GM18498 (cell line): ENCODE data around the gene DNAJC17.

ENCODE experiments used
- ATAC-seq: cut with Tn5 transposase; IDR thresholded peaks from one replicate; pipeline ENCODE4 v1.9.1; 2021; ENCODE audit warnings: mild to moderate bottlenecking, moderate library complexity; ENCODE audit not compliant: unreplicated experiment

DNAJC17 gene

DNA sequence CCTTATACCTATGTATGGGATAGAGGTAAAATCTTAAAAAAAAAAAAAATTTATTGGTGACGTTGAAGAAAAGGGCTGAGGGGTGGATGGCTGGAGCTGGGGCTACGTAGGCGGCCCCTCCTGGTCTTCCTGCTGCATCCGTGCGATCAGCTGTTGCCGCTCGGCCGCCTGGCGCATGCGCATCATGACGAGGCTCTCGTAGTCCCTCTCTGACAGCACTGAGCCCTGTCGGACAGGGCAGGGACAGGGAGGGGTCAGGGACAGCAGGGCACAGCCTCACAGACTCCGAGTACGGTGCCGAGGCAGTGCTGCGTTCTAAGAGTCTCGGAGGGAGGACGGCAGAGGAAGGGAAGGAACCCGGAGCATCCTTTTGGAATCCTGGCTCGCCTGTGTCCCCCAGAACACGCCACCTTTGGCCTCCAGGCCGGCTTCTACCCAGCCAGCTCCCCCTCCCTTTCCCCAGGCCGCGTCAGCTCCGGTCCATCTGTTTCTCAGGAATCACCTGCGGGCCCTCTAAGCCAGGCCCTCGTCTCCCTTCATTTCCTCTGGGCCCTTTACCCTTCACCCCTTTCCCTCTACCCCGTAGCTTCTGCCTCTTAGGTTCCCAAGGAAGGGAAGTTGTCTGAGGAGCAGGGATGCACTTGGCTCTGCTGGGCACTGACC is 39.3 kb downstream of the DNAJC17 start:
- ATAC-seq: no peak

DNA sequence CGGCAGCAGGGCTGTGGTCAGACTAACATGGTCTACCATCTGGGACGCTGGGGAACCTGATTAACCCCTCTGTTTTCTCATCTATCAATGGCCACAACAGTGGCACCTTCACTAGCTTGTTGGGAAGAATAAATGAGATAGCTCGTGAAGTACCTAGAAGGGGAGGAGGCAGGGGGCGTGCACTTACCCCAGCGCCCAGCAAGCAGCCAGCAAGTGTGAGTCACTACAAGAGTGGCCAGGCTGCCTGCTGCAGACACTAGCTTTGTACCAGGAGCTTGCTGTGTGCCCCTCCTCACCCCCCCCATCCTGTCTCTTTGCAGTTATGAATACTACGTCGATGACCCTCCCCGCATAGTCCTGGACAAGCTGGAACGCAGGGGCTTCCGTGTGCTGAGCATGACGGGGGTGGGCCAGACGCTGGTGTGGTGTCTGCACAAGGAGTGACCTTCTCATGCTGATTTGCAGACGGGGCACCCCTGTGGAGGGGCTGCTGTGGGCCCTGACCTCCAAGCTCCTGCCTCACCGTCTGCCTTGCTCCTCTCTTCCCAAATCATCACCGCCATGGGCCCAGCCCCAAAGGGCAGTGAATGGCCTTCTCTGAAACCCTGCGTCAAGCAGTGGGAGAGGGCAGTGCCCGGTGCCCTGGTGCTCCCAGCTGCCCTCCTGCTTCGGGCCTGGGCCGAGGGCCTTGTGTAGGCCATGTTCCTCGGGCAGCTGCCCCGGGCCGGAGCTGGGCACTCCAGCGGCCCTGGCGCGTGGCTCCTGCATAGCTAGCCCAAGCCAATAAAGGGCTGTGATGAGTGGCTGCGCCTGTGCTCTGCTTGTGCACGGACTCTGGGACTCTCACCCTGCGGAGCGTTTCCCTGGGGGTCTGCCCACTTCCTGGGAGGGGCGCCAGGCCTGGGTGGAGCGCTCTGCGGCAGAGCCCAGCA is 40.1 kb downstream of the DNAJC17 start:
- no peak for ATAC-seq

DNA sequence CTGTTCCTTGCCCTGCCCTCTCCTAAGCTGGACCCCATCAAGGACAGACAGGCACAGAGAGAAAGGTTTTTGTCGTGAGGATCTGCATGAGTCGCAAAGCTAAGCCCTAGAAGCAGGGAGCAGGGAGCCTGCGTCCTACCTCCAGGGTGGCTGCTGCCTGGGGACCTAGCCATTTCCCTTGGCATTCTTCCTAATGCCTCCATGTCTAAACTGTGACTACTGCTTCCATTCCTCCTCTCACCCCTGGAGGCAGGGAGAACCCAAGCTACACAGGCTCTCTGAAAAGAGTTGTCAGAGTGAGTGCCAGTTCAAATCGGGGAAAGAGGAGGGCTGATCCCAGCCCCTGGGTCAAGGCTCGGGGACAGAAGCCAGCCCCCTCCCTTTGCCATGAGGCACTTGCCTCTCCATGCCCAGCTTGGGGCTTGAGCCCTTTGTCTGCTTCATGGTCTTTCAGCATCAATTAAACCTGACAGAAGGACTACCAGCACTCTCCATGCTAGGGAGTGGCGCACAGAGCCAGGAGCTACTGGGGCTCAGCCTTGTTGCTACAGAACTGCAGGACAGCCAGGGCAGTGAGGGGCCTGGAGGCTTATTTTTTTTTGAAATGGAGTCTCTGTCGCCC is 41.0 kb downstream of the DNAJC17 start:
- no peak for ATAC-seq

DNA sequence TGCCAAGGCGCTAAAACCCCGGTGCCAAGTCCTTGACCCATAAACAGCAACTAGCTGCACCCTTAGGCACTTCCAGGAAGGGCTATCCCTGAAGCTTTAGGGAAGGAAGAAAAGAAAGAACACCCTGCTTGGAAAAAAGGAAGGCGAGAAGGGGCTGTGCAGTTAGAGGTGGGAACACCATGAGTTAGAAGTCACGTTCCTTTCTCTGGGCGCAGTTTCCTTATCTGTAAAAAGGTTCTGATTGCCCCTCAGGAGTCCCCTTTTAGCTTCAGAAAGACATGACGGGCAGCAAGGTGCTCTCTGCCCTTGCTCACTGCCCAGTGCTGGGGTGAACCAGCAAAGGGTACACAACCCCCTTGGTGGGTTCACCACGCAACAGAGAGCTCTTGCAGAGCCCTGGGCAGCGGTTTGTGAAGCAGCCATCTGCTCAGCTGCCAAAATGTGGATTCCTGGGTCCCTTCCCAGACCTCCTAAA is 42.6 kb downstream of the DNAJC17 start:
- ATAC-seq: no peak

DNA sequence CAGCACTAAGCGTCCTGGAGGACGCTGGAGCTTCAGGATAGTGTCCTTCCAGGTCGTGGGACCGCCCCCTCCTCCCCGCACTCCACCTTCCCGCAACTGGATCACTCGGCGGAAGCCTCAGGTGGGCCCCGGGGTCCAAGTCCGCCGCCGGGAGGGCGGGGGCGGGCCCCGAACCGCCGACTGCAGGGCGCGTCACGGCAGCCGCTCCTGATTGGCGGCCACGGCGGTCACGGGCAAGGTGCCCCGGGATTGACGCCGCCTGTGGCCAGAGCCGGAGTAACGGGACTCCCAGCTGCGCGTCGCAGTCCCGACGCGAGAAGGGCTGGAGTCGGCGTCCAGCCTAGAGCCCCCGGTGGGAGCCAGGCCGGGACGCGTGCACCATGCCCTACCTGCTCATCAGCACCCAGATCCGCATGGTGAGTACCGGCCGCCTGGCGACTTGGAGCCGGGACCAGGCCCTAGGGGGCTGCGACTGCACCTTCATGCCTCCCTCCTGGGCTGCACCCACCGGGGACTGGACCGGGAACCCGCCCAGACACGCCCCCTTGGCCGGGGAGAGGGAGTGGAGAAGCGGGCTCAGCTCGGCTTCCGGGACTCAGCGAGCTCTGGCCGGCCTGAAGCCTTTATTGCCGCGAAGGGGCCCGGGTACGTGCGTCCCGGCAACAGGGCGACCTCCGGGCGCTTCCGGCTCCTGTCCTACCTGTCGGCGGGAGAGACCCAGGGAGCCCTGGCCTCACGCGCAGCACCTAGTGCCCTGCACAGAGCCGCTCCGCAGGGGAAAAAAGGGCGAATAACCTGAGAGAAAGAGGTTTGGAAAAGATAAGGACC is 43.3 kb downstream of the DNAJC17 start, which contains the start of gene GCHFR:
Gene GCHFR (plus strand): TSS at position 268 of the 828 bp plus-strand sequence. CDS start 113 bp downstream, at position 381.
- peak; percentile 62 for ATAC-seq

DNA sequence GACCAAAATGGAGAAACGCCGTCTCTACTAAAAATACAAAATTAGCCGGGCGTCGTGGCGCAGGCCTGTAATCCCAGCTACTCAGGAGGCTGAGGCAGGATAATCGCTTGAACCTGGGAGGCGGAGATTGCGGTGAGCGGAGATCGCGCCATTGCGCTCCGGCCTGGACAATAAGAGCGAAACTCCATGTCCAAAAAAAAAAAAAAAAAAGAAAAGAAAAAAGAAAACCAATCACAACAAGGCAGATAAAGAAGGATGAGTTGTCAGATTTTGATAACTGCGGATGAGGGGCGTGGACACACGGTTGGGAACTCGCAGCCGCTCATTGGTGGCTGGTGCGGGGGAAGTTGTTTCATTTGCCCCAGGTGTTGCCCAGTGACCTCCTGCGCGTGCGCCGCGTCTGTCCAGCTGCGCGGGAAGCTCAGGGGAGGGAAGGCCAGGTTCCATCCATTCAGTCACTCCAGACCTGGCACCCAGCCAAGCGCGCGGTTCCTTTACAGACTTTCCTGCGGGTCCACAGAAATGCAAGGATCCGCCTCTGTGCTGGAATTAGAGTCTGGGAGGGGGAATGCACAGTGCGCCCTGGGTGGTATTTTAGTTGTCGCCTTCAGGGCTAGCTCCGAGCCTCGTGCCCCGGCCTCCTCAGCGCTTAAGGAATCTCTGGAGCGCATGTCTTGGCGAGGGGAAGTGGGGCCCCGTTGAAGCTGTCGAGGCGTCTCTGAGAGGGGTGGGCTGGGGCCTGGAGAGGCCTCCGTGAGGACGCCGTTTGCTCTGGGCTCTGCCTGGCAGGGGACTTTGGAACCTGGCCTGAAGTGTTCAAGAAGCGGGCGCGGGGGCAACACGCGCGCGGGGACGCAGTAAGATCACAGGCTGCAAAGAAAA is 44.1 kb downstream of the DNAJC17 start:
- no peak for ATAC-seq

DNA sequence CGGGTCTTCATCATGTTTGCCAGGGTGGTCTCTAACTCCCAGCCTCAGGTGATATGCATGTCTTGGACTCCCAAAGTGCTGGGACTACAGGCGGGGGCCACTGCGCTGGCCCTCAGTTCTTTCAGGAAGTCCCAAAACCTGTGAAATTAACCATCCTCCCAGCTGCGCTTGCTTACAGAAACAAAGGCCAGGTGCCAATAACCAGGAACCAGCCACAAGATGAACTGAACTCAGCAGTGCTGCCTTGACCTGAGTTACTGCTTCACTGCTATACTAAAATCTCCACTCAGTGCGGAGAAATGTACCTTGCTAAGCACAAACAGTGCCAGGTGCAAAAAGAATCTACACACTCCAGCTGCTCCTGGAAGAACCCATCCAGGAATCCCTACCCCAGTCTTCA is 47.3 kb downstream of the DNAJC17 start:
- ATAC-seq: no peak

DNA sequence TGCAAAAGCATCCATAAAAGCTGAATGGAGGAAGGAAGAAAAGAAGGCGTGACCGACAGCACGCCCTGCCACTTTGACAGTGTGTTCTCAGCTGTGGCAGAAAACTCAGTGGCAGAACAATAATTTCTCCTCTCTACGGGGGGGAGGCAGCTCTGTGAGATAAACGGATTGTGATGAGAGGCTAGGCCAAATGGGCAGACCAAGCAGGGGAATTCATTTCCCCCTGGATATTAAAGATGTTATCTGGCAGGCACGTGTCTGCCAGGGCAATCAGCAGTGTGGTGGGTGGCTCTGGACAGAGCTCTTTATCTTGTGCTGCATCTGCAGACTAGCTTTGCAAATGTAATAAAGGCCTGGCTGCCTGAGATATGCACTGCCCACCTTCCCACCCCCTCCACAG is 50.3 kb downstream of the DNAJC17 start:
- ATAC-seq: no peak

DNA sequence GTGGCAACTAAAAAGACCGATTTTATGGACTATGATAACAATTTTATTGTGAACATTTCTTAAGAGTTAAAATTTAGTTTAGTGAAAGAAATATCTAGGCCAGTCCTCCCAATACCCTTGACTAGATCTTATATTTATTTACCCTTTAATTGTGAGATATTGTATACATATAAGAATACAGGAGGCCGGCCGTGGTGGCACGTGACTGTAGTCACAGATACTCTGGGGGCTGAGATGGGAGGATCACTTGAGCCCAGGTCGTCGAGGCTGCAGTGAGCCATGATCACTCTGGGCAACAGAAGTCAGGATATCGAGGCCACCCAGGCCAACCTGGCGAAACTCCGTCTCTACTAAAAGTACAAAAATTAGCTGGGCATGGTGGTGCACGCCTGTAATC is 51.5 kb downstream of the DNAJC17 start:
- ATAC-seq: no peak

DNA sequence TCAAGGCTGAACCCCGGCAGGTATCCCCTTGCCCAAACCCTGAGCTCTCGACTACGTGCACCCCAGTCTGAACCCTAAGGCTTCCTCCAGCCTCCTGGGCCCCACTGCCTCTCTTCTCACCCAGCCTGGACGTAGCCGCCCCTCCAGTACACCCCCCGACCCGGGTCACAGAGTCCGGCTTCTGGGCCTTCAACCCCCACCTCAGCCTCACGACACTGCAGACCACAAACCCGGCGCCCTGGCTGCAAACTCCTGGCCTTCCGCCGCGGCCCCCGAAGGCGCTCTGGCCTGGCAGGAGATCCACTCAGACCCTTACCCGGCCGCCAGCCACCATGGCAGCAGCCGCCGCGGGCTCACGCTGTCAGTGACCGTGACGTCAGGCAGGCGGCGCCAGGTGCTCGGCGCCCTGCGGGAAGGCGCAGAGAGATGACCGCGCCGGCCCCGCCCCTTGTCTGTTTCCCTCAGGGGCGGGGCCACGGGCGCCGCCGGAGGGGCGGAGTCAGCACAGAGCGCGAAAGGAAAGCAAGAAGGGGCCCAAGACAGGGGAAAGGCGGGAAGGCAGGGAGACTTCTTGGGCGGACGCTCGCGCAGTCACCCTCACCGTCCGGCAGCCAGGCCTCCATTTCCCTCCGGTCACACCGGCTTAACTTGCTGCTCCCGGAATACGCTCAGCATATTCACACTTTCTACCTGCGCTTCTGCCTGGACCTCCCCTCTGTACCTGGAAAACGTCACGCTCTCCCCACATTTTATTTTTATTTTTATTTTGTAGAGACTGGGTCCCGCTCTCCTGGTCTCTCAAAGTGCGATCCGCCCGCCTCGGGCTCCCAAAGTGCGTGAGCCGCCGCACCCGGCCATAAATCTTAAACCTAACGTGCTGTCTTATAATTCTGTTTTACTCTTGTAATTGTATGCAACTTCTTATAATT is 52.1 kb downstream of the DNAJC17 start, which contains the start of gene RMDN3:
Gene RMDN3 (minus strand): TSS at position 372 of the 929 bp plus-strand sequence. CDS start 471 bp downstream, outside the sequence.
- peak; percentile 87 for ATAC-seq

DNA sequence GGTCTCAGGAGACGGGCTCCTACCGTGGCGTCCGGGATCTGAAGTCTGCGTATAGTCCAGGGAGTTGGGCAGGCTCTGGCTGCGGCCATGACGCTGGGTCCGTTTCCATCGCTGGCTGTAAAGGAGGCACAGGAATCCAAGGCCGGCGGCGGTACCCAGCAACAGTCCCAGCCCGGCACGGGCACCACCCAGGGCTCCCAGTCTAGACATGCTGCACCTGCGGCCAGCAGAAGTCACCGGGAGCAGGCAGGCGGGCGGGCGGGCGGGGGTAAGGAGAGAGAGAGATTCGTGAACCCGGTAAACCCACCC is 52.7 kb downstream of the DNAJC17 start:
- ATAC-seq: peak; percentile 4

DNA sequence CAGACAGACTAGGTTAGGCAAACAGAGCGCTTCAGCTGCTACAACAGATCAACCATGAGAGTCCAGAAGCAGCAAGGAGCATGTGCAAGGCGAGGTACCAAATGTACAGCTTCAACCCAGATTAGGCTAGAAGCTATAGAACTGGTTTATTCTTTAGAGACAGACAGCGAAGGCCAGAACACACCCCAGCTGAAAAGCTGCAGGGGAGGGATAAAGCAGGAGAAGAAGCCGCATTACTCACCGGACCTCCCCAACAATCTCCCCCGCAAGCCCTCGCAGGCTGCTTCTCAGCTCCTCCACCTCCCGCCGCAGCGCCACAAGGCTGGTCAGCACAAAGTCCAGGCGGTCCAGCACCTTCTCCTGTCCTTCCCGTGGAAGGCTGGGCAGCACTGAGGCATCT is 55.5 kb downstream of the DNAJC17 start:
- no peak for ATAC-seq

DNA sequence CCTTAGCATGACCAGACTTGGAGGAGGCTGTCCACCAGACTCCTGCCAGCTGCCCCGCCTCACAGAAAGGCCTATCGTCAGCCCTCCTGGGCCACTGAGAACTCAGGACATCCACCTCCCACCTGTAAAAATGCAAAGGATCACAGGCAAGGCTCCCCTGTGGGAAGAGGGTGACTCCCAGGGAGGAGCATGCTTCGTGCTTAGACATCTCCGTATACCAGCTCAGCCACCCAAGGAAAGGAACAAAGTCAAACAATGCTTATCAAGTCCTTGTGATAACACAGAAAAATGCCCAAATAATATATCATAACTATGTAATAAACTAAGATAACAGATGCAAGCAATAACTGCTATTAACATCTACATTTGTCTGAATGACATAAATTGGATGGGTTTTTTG is 56.4 kb downstream of the DNAJC17 start:
- no peak for ATAC-seq

DNA sequence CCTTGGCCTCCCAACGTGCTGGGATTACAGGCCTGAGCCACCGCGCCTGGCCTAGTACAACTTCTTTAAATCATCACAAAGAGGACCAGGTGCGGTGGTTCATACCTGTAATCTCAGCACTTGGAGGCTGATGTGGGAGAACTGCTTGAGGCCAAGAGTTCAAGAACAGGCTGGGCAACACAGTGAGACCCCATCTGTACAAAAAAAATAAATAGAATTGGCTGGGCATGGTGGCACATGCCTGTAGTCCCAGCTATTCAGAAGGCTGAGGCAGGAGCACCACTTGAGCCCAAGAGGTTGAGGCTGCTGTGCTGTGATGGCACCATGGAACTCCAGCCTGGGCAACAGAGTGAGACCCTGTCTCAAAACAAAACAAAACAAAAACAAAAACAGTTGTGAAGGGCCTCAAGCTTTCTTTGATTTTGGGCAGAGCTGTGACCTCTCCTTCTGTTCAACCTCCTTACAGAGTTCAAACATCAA is 58.1 kb downstream of the DNAJC17 start:
- ATAC-seq: no peak

DNA sequence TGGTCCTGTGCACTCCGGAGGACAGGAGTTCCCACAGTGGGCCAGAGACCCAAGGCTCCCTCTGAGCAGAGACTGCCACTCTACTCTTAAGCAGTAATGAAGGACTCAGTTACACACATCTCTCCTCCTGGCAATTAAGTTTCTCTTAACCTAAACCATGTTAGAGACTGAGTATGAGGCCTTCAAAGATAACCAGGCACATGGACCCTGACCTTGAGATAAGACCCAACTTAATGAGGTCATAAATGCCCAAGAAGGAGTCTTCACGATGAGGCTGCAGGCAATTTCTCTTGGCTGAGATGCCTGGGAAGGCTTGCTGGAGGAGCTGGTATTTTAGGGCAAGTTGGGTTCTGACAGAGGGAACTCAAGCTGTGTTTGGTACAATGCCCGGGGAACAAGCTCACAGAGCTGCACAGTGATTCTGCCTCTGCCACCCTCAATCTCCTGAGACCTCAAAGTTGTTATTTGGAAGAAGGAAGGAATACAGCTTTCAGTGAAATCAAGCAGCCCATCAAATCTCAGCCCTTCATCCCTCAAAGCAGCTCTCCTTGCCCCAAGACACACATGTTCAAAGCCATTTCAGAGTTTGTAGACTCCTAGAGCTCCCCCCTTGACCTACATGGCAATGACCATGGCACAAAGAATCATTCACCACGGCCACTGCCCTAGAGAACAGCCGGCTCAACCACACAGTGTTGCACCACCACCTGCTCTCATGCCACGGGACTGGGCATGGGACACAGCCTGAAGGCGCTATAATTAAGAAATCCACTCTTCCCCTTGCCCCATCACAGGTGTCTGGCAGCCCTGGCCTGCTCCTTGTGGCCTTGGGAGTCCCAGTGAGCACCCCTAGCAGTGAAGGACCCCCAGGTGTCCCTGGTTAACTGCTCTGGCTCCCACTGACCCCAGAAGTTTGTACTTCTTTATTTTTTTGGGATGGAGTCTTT is 59.3 kb downstream of the DNAJC17 start:
- ATAC-seq: no peak

DNA sequence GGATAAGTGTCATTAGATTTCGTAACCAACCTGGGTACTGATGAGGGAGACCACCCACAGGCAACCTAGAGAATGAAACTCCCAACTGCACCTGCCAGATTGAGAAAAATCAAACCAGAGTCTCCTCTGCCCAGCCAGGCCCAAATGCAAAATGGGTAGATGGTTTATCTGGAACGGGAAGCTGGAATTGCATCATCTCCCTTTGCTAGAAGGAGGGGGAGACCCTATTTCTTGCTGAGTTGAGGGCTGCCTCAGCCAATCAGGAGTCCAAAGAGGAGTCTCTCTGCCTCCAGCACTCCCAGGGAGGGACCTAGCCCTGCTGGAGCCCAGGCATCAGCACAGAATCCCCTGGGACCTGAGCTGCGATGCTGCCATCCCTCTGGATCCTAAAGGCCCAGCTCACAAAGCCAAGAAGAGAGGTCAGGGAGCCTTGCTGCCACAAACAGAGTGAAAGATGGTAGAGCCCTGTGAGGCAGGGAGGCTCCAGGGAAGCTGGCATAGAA is 60.3 kb downstream of the DNAJC17 start:
- ATAC-seq: no peak

DNA sequence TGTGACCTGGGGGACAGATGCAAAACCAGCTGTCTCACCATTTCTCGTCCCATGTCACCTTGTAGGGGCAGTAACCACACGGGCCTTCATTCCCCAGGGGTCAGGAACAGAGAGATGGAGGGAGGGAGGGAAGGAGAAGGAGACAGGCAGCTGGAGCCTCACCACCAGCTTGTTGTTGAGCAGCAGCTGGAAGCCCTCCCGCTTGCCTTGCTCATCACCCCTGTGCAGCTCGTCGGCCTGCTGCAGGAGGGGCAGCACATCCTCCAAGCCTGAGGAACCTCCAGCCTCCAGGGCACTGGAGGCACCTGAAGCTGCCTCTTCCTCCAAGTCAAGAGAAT is 62.5 kb downstream of the DNAJC17 start:
- ATAC-seq: no peak
